Panc1 (cell line): ENCODE measurements around the gene SELENOW. TPM values are rescaled to one million over a fixed set of nuclear protein-coding genes. Genes with fewer than 3 reads are reported as not detected.
A peak's percentile ranks its signal among the peaks of the same experiment; 100 is the strongest.
"Not testable (repeated sequence)": the region's sequence is repeated elsewhere in the genome, so short reads cannot be mapped to it uniquely, and the experiment has no call there.

Experiments used
- ATAC-seq: fragments of 200-7000 bp; cut with Tn5 transposase; 2 replicates; pipeline ENCODE4 v1.9.1; 2020; ENCODE audit warnings: mild to moderate bottlenecking, moderate library complexity
- BruUV-seq: library from RNA; stranded (reverse); fragments of 400-500 nt; replicated peaks from 2 replicates; lab custom pipeline; 2021; lab: Mats Ljungman, UMichigan
- CTCF ChIA-PET: fragments of 300-600 bp; sonication (Branson Sonifier 250); formaldehyde crosslinking; loops from one replicate; lab custom pipeline; 2022; ENCODE audit warnings: antibody characterized with exemption; lab: Charles Lee
- POLR2A ChIA-PET: fragments of 300-600 bp; sonication (Branson Sonifier 250); formaldehyde crosslinking; loops from one replicate; lab custom pipeline; 2022; ENCODE audit warnings: antibody characterized with exemption; lab: Charles Lee
- DNase-seq: peaks from one replicate; pipeline ENCODE4 v3.0.0-alpha.2; 2010; ENCODE audit warnings: low read depth, low spot score
- H3K27ac ChIP-seq: 2 replicates; pipeline ENCODE4 v1.5.1; 2011; ENCODE audit warnings: mild to moderate bottlenecking, low read length, inconsistent platforms
- H3K27me3 ChIP-seq: fragments of 200-500 bp; sonication (Bioruptor generic); 2 replicates; pipeline ENCODE4 v1.6.0; 2014; ENCODE audit warnings: low read length, inconsistent platforms; ENCODE audit not compliant: control insufficient read depth, insufficient read depth
- H3K36me3 ChIP-seq: fragments of 200-500 bp; sonication (Bioruptor generic); 2 replicates; pipeline ENCODE4 v1.5.1; 2014; ENCODE audit warnings: inconsistent platforms, mild to moderate bottlenecking, low read length, moderate library complexity; ENCODE audit not compliant: control insufficient read depth, insufficient read depth
- H3K4me1 ChIP-seq: 2 replicates; pipeline ENCODE4 v1.5.1; 2011; ENCODE audit warnings: inconsistent platforms, mild to moderate bottlenecking, low read length, moderate library complexity; ENCODE audit not compliant: control insufficient read depth, insufficient read depth
- H3K4me3 ChIP-seq, 2 experiments: 2 replicates each; pipeline ENCODE4 v1.5.1; 2011 to 2012; ENCODE audit warnings: low read depth in 2 of 2, low read length in 2 of 2, mild to moderate bottlenecking in 2 of 2, inconsistent platforms in 1 of 2, moderate library complexity in 1 of 2
- H3K9me3 ChIP-seq: fragments of 200-500 bp; sonication (Bioruptor generic); 2 replicates; pipeline ENCODE4 v1.5.1; 2014; ENCODE audit warnings: low read depth, mild to moderate bottlenecking, inconsistent platforms, low read length, moderate library complexity; ENCODE audit not compliant: control insufficient read depth, insufficient read depth
- CTCF ChIP-seq: fragments of 450-650 bp; IDR thresholded peaks from 2 replicates; pipeline ENCODE4 v1.5.1; 2017; ENCODE audit warnings: mild to moderate bottlenecking
- POLR2AphosphoS5 ChIP-seq: IDR thresholded peaks from 2 replicates; pipeline ENCODE4 v1.6.1; 2012; ENCODE audit warnings: mild to moderate bottlenecking, low read depth, low read length, moderate library complexity
- REST ChIP-seq, 2 experiments: IDR thresholded peaks; 2 replicates each; pipeline ENCODE4 v1.6.1; 2011 to 2012; ENCODE audit warnings: low read depth in 2 of 2, control low read depth in 1 of 2, low read length in 1 of 2, mild to moderate bottlenecking in 1 of 2, moderate library complexity in 1 of 2; ENCODE audit not compliant: insufficient read depth in 1 of 2
- SIN3A ChIP-seq: IDR thresholded peaks from 2 replicates; pipeline ENCODE4 v1.6.1; 2012; ENCODE audit warnings: low read depth, mild to moderate bottlenecking, low read length, moderate library complexity, borderline replicate concordance; ENCODE audit not compliant: insufficient read depth
- TCF7L2 ChIP-seq: IDR thresholded peaks from 2 replicates; pipeline ENCODE4 v1.6.1; 2011; ENCODE audit warnings: mild to moderate bottlenecking, low read depth, low read length, inconsistent platforms
- in situ Hi-C: cut with HindIII; loops from 2 replicates; pipeline ENCODE4 v1.10.0; 2016; ENCODE audit warnings: low sequenced_read_pairs, low pct_unique_long_range_greater_than_20kb
- intact Hi-C: fragments of 100-400 bp; cut with micrococcal nuclease; formaldehyde crosslinking; loops from one replicate; pipeline ENCODE4 v1.10.0; 2022; ENCODE audit not compliant: unreplicated experiment
- total RNA-seq: library from RNA; stranded (reverse); gene quantifications from one replicate; pipeline ENCODE4 v1.2.1, GENCODE V29; 2021; ENCODE audit not compliant: unreplicated experiment

SELENOW gene
- total RNA-seq, 1 experiment from 2014 or later = 62.0 TPM

- no peak overlapping the region for H3K4me3 ChIP-seq
- no peak for ATAC-seq
- no peaks in the 10 kb centered on the region for H3K9me3 ChIP-seq
- DNase-seq = no peak
- ChIA-PET CTCF (no interaction called here), POLR2A (no interaction called here)
- H3K4me1 ChIP-seq = no peaks in the 10 kb centered on the region
- no peaks in the 10 kb centered on the region for H3K27me3 ChIP-seq
- H3K36me3 ChIP-seq = peaks cover 5% of the 10 kb centered on the region; the same call in 1 of the 2 replicates
- no TSS peak for BruUV-seq
- TF ChIP-seq REST (IDR thresholded peaks at IDR 0.05; ENCODE audit: insufficient read depth in 1 of 2, low read depth in 2 of 2, low read length in 1 of 2) (no peak), CTCF (no peak), TCF7L2 (no peak), POLR2AphosphoS5 (no peak), SIN3A (no peak)
- intact Hi-C loops = no loop called here
- no peak overlapping the region for H3K27ac ChIP-seq
- in situ Hi-C loops = no loop called here
These were observed 1.9 kb upstream of the SELENOW start for GRCh38 chr19:47776568-47776967.

GRCh38 chr19:47777245-47778048, 1.1 kb upstream of the SELENOW start:
- BruUV-seq, CTCF ChIA-PET, intact Hi-C loops, H3K36me3 ChIP-seq, in situ Hi-C loops, H3K27me3 ChIP-seq, H3K4me1 ChIP-seq, DNase-seq, H3K9me3 ChIP-seq, ATAC-seq: not testable (repeated sequence)
- POLR2A ChIA-PET = interaction anchor here (0.6 kb wide), 1 partner anchor 10 kb away, joined by 3 read pairs; no protein-coding TSS in a partner anchor
- Histone ChIP-seq H3K27ac (peak overlapping the region; percentile 90), H3K4me3 (peak overlapping the region; percentile 87 to 89)

GRCh38 chr19:47778954-47779351, 450 bp downstream of the SELENOW start:
- peaks cover 5% of the 10 kb centered on the region; the same call in 1 of the 2 replicates for H3K36me3 ChIP-seq
- H3K9me3 ChIP-seq = no peaks in the 10 kb centered on the region
- ChIA-PET POLR2A (no interaction called here), CTCF (no interaction called here)
- in situ Hi-C loops = no loop called here
- no peaks in the 10 kb centered on the region for H3K4me1 ChIP-seq
- TF ChIP-seq SIN3A (no peak), TCF7L2 (no peak), REST (IDR thresholded peaks at IDR 0.05; ENCODE audit: insufficient read depth in 1 of 2, low read depth in 2 of 2, low read length in 1 of 2) (no peak), CTCF (no peak), POLR2AphosphoS5 (no peak)
- BruUV-seq = TSS peak; percentile 79
- intact Hi-C loops = no loop called here
- peak overlapping the region; percentile 87 to 89 for H3K4me3 ChIP-seq
- ATAC-seq = no peak
- DNase-seq = no peak
- no peaks in the 10 kb centered on the region for H3K27me3 ChIP-seq
- peak overlapping the region; percentile 90 for H3K27ac ChIP-seq
